ENCODE measurements around the gene LPP. TPM values are rescaled to one million over a fixed set of nuclear protein-coding genes. Genes with fewer than 3 reads are reported as not detected.

Gene LPP
- total RNA-seq, 6 donors from 2014 or later, result 86.0 to 196 (median 160) TPM

GRCh38 chr3:188581792-188582191 is 427.8 kb downstream of the LPP start:
- H3K27ac ChIP-seq, result no peak overlapping the region

GRCh38 chr3:188583341-188584161 is 429.6 kb downstream of the LPP start:
- Histone ChIP-seq H3K4me1 (peaks cover 8 to 21% (median 11%) of the 10 kb centered on the region in 4 donors), H3K27me3 (no peaks in the 10 kb centered on the region), H3K36me3 (no peaks in the 10 kb centered on the region), H3K27ac (peak overlapping the region in 1 of 4 donors; percentile 35), H3K4me3 (no peak overlapping the region), H3K9me3 (no peaks in the 10 kb centered on the region)
- DNase-seq, result no peak
- 70 to 83% methylated on average over 9 of the region's 9 CpGs for WGBS, 2 donors
- TF ChIP-seq CTCF (IDR thresholded peaks at IDR 0.05), result no peak
- TF ChIP-seq EP300 (IDR thresholded peaks at IDR 0.05), result no peak
- no peak for TF ChIP-seq POLR2A (IDR thresholded peaks at IDR 0.05)
- TF ChIP-seq POLR2AphosphoS5 (IDR thresholded peaks at IDR 0.05), result no peak
- ATAC-seq (ENCODE audit: low FRiP score in 2 of 2), result no peak

More at GRCh38 chr3:188581792-188582191, 427.8 kb downstream of the LPP start:
- WGBS, 2 donors, result 47 to 71% methylated on average over 4 of the region's 4 CpGs
- no peak for ATAC-seq (ENCODE audit: low FRiP score in 2 of 2)
- TF ChIP-seq POLR2AphosphoS5 (IDR thresholded peaks at IDR 0.05) (no peak), CTCF (IDR thresholded peaks at IDR 0.05) (no peak), POLR2A (IDR thresholded peaks at IDR 0.05) (no peak), EP300 (IDR thresholded peaks at IDR 0.05) (no peak)
- no peaks in the 10 kb centered on the region for H3K36me3 ChIP-seq
- no peaks in the 10 kb centered on the region for H3K27me3 ChIP-seq
- no peaks in the 10 kb centered on the region for H3K9me3 ChIP-seq
- peaks cover 8 to 23% (median 11%) of the 10 kb centered on the region in 4 donors for H3K4me1 ChIP-seq
- no peak overlapping the region for H3K4me3 ChIP-seq
- no peak for DNase-seq

- DNase-seq (no peak), ATAC-seq (ENCODE audit: low FRiP score in 2 of 2) (peak in 1 of 2 donors; percentile 74)
- peak overlapping the region in 1 of 4 donors; percentile 35 for H3K27ac ChIP-seq
- no peaks in the 10 kb centered on the region for H3K9me3 ChIP-seq
- no peak for TF ChIP-seq EP300 (IDR thresholded peaks at IDR 0.05)
- TF ChIP-seq POLR2AphosphoS5 (IDR thresholded peaks at IDR 0.05), result no peak
- no peak for TF ChIP-seq POLR2A (IDR thresholded peaks at IDR 0.05)
- TF ChIP-seq CTCF (IDR thresholded peaks at IDR 0.05), result no peak
- H3K36me3 ChIP-seq, result no peaks in the 10 kb centered on the region
- WGBS, 2 donors, result 61 to 62% methylated on average over 4 of the region's 4 CpGs
- no peak overlapping the region for H3K4me3 ChIP-seq
- H3K27me3 ChIP-seq, result no peaks in the 10 kb centered on the region
- peaks cover 8 to 18% (median 11%) of the 10 kb centered on the region in 4 donors for H3K4me1 ChIP-seq
Measured at GRCh38 chr3:188584162-188584529, 430.2 kb downstream of the LPP start.

GRCh38 chr3:188584958-188585689 is 431.2 kb downstream of the LPP start:
- TF ChIP-seq EP300 (IDR thresholded peaks at IDR 0.05) (no peak), POLR2A (IDR thresholded peaks at IDR 0.05) (no peak), POLR2AphosphoS5 (IDR thresholded peaks at IDR 0.05) (no peak), CTCF (IDR thresholded peaks at IDR 0.05) (no peak)
- 79 to 86% methylated on average over 4 of the region's 4 CpGs for whole genome bisulfite sequencing, 2 donors
- Histone ChIP-seq H3K4me1 (peaks cover 8 to 18% (median 11%) of the 10 kb centered on the region in 4 donors), H3K9me3 (no peaks in the 10 kb centered on the region), H3K27me3 (no peaks in the 10 kb centered on the region), H3K27ac (peak overlapping the region in 1 of 4 donors; percentile 2), H3K4me3 (no peak overlapping the region), H3K36me3 (no peaks in the 10 kb centered on the region)
- no peak for DNase-seq
- ATAC-seq (ENCODE audit: low FRiP score in 2 of 2), result peak in 1 of 2 donors; percentile 30
